GM12801 (cell line): ENCODE results near the gene KIAA0319L.

Experiments
- CTCF ChIP-seq: IDR thresholded peaks from one replicate; pipeline ENCODE4 v1.5.1; 2011; ENCODE audit warnings: control low read depth; ENCODE audit not compliant: insufficient read length; ENCODE audit errors: extremely low read depth

KIAA0319L gene

GRCh38 chr1:35553851-35554250 is 3.4 kb downstream of the KIAA0319L start:
- TF ChIP-seq CTCF: no peak

GRCh38 chr1:35546614-35547013 is 10.6 kb downstream of the KIAA0319L start:
- no peak for TF ChIP-seq CTCF

- TF ChIP-seq CTCF: no peak
Measured at GRCh38 chr1:35544976-35545375, 12.2 kb downstream of the KIAA0319L start.

- no peak for TF ChIP-seq CTCF
Measured at GRCh38 chr1:35539824-35540261, 17.4 kb downstream of the KIAA0319L start.

- TF ChIP-seq CTCF: no peak
Measured at GRCh38 chr1:35539073-35539823, 18.0 kb downstream of the KIAA0319L start.

GRCh38 chr1:35537806-35538205 is 19.4 kb downstream of the KIAA0319L start:
- TF ChIP-seq CTCF: no peak

GRCh38 chr1:35536556-35537162 is 20.5 kb downstream of the KIAA0319L start:
- TF ChIP-seq CTCF: no peak
